ENCODE results near the gene KIF1A. TPM values are rescaled to one million over a fixed set of nuclear protein-coding genes. Genes with fewer than 3 reads are reported as not detected.

The KIF1A gene
- total RNA-seq, 1 experiment from 2014 or later: 0.14 TPM

Small RNA genes lying within 50 kb of the gene (small RNA-seq; reads per million reads assigned to genes)
- not detected for gene AC011298.3

Other genes with a start within 250 kb of the KIF1A start
- 31.2 and 37.9 TPM in 2 replicates for gene CAPN10, start 233.5 kb downstream of the KIF1A start, total RNA-seq (2014; rRNA removed; shearing (Covaris generic))
- 0.05 TPM in 1 of 2 replicates, not detected in the other for gene GPR35, start 194.7 kb downstream of the KIF1A start, total RNA-seq (2014; rRNA removed; shearing (Covaris generic))
- not detected in 2 replicates for gene AQP12B, start 137.3 kb downstream of the KIF1A start, total RNA-seq (2014; rRNA removed; shearing (Covaris generic))
- not detected in 2 replicates for gene AQP12A, start 128.4 kb downstream of the KIF1A start, total RNA-seq (2014; rRNA removed; shearing (Covaris generic))
- gene AGXT, start 48.6 kb upstream of the KIF1A start, total RNA-seq (2014; rRNA removed; shearing (Covaris generic)): not detected in 2 replicates
- not detected in 2 replicates for gene MAB21L4, start 75.9 kb upstream of the KIF1A start, total RNA-seq (2014; rRNA removed; shearing (Covaris generic))
- not detected in 2 replicates for gene CROCC2, start 86.1 kb upstream of the KIF1A start, total RNA-seq (2014; rRNA removed; shearing (Covaris generic))
- 1.8 and 2.7 TPM in 2 replicates for gene SNED1, start 178.4 kb upstream of the KIF1A start, total RNA-seq (2014; rRNA removed; shearing (Covaris generic))